ENCODE results near the gene C9.

Gene C9

DNA sequence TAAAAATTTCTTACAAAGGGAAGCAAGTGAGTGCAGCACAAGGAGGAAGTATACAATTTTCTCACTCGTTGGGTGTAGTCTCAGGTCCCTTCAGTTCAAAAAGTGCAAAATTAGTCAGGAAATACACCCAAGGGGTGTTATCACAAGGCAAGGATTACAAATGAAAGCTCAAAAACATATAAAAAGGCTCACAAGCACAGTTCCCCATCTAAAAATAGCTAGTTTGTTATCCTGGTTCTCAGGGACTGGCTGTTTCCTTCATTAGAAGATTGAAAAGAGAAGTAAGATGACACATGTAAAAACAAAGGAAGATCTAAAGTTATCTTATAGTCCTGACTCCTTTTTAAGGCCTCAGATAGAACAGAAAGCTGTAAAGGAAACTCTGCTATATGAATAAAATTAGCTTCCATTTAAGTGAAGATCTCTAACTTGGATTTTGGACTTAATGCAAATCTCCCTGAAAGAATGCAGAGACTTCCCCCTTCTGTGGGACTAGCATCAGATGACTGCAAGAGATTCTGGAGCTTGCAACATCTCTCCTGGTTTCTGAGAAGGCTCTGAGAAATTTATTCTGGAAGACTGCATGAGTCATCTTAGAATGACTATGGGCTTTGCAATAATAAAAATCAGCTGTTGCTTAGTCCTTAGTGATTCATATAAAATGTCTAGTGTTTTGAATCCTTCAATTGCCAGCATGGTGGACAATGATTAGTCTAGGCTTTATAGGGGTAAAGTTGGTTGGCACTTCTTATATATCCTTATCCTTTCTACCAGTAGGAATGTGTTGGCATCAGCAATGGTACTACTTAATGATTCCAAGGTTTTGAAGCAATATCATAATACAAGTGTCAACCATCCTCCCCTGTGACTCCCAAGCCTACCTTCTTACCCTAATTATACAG is 35.1 kb upstream of the C9 start:
- Histone ChIP-seq H3K9me3 (ENCODE audit: severe bottlenecking) (no peaks in the 10 kb centered on the region), H3K4me1 (ENCODE audit: insufficient read depth, poor library complexity, severe bottlenecking) (peaks cover 18% of the 10 kb centered on the region), H3K36me3 (ENCODE audit: low read depth) (no peaks in the 10 kb centered on the region), H3K27me3 (ENCODE audit: insufficient read depth, poor library complexity, severe bottlenecking) (no peaks in the 10 kb centered on the region), H3K27ac (ENCODE audit: poor library complexity, severe bottlenecking) (peak overlapping the region; percentile 63), H3K4me3 (ENCODE audit: severe bottlenecking) (no peak overlapping the region)
- ATAC-seq (ENCODE audit: low read depth): peak; percentile 87
- no peak for DNase-seq (ENCODE audit: low spot score)
- no peak for TF ChIP-seq CTCF (IDR thresholded peaks at IDR 0.05; ENCODE audit: poor library complexity, severe bottlenecking)

- Histone ChIP-seq H3K27ac (ENCODE audit: poor library complexity, severe bottlenecking) (no peak overlapping the region), H3K4me3 (ENCODE audit: severe bottlenecking) (no peak overlapping the region), H3K4me1 (ENCODE audit: insufficient read depth, poor library complexity, severe bottlenecking) (peaks cover 18% of the 10 kb centered on the region), H3K27me3 (ENCODE audit: insufficient read depth, poor library complexity, severe bottlenecking) (no peaks in the 10 kb centered on the region), H3K36me3 (ENCODE audit: low read depth) (no peaks in the 10 kb centered on the region), H3K9me3 (ENCODE audit: severe bottlenecking) (no peaks in the 10 kb centered on the region)
- ATAC-seq (ENCODE audit: low read depth) (no peak), DNase-seq (ENCODE audit: low spot score) (no peak)
- TF ChIP-seq CTCF (IDR thresholded peaks at IDR 0.05; ENCODE audit: poor library complexity, severe bottlenecking): no peak
These were observed 32.5 kb upstream of the C9 start for GRCh38 chr5:39396843-39397242.

GRCh38 chr5:39395521-39395920 is 31.2 kb upstream of the C9 start:
- no peak for TF ChIP-seq CTCF (IDR thresholded peaks at IDR 0.05; ENCODE audit: poor library complexity, severe bottlenecking)
- no peak for DNase-seq (ENCODE audit: low spot score)
- H3K9me3 ChIP-seq (ENCODE audit: severe bottlenecking): no peaks in the 10 kb centered on the region
- H3K4me1 ChIP-seq (ENCODE audit: insufficient read depth, poor library complexity, severe bottlenecking): peaks cover 18% of the 10 kb centered on the region
- H3K36me3 ChIP-seq (ENCODE audit: low read depth): no peaks in the 10 kb centered on the region
- H3K27ac ChIP-seq (ENCODE audit: poor library complexity, severe bottlenecking): peak overlapping the region; percentile 40
- no peak overlapping the region for H3K4me3 ChIP-seq (ENCODE audit: severe bottlenecking)
- ATAC-seq (ENCODE audit: low read depth): peak; percentile 38
- H3K27me3 ChIP-seq (ENCODE audit: insufficient read depth, poor library complexity, severe bottlenecking): no peaks in the 10 kb centered on the region

GRCh38 chr5:39394946-39395345 is 30.7 kb upstream of the C9 start:
- DNase-seq (ENCODE audit: low spot score): no peak

More at GRCh38 chr5:39394946-39395345, 30.7 kb upstream of the C9 start:
- Histone ChIP-seq H3K4me1 (ENCODE audit: insufficient read depth, poor library complexity, severe bottlenecking) (peaks cover 17% of the 10 kb centered on the region), H3K27me3 (ENCODE audit: insufficient read depth, poor library complexity, severe bottlenecking) (no peaks in the 10 kb centered on the region), H3K27ac (ENCODE audit: poor library complexity, severe bottlenecking) (peak overlapping the region; percentile 40), H3K36me3 (ENCODE audit: low read depth) (no peaks in the 10 kb centered on the region), H3K9me3 (ENCODE audit: severe bottlenecking) (no peaks in the 10 kb centered on the region), H3K4me3 (ENCODE audit: severe bottlenecking) (no peak overlapping the region)
- ATAC-seq (ENCODE audit: low read depth): peak; percentile 80
- TF ChIP-seq CTCF (IDR thresholded peaks at IDR 0.05; ENCODE audit: poor library complexity, severe bottlenecking): no peak
